HG03066 (cell line): ENCODE measurements around the gene HCN3.
"Not testable (repeated sequence)": the region's sequence is repeated elsewhere in the genome, so short reads cannot be mapped to it uniquely, and the experiment has no call there.

Experiments used
- ATAC-seq: cut with Tn5 transposase; IDR thresholded peaks from one replicate; pipeline ENCODE4 v1.9.1; 2021; ENCODE audit warnings: low read depth; ENCODE audit not compliant: unreplicated experiment

The HCN3 gene

GRCh38 chr1:155279268-155279667, 2.0 kb downstream of the HCN3 start:
- no peak for ATAC-seq

- no peak for ATAC-seq
Observed at GRCh38 chr1:155282488-155283091, 5.3 kb downstream of the HCN3 start.

- ATAC-seq = no peak
Observed at GRCh38 chr1:155284476-155284875, 7.2 kb downstream of the HCN3 start.

- ATAC-seq = no peak
Observed at GRCh38 chr1:155285063-155285462, 7.8 kb downstream of the HCN3 start.

- no peak for ATAC-seq
Observed at GRCh38 chr1:155285631-155286044, 8.4 kb downstream of the HCN3 start.

- ATAC-seq = no peak
Observed at GRCh38 chr1:155286544-155286943, 9.3 kb downstream of the HCN3 start.

- no peak for ATAC-seq
Observed at GRCh38 chr1:155287987-155288543, 10.8 kb downstream of the HCN3 start.

GRCh38 chr1:155291006-155291405, 13.7 kb downstream of the HCN3 start:
- ATAC-seq = not testable (repeated sequence)

- ATAC-seq = no peak
Observed at GRCh38 chr1:155293086-155293749, 16.0 kb downstream of the HCN3 start.

GRCh38 chr1:155294520-155295182, 17.4 kb downstream of the HCN3 start:
- no peak for ATAC-seq

GRCh38 chr1:155295183-155295941, 18.1 kb downstream of the HCN3 start:
- no peak for ATAC-seq

GRCh38 chr1:155295942-155296267, 18.6 kb downstream of the HCN3 start:
- ATAC-seq = no peak

- no peak for ATAC-seq
Observed at GRCh38 chr1:155296661-155297060, 19.4 kb downstream of the HCN3 start.

- no peak for ATAC-seq
Observed at GRCh38 chr1:155297384-155297783, 20.1 kb downstream of the HCN3 start.

GRCh38 chr1:155300024-155300423, 22.8 kb downstream of the HCN3 start:
- ATAC-seq = no peak

- no peak for ATAC-seq
Observed at GRCh38 chr1:155300553-155301329, 23.5 kb downstream of the HCN3 start.

GRCh38 chr1:155301342-155301841, 24.1 kb downstream of the HCN3 start, which contains the start of gene PKLR:
Gene PKLR (minus strand): TSS chr1:155301438. CDS start chr1:155301395, 43 bp downstream.
- ATAC-seq = no peak

GRCh38 chr1:155304558-155305063, 27.3 kb downstream of the HCN3 start:
- ATAC-seq = no peak

- ATAC-seq = no peak
Observed at GRCh38 chr1:155305881-155306391, 28.7 kb downstream of the HCN3 start.
